Stimulated activated effector memory CD8-positive, alpha-beta T cell treated with anti-CD3 and anti-CD28 coated beads, Interleukin-12 subunit alpha, Interleukin-12 subunit beta, amount 100 ng/mL, for 72 hours (primary cell): ENCODE results near the gene PROX2.

Experiments used
- ATAC-seq: fragments of 150-1000 bp; cut with Tn5 transposase; 2 replicates; pipeline ENCODE4 v1.10.0; 2021
- DNase-seq, 2 donors: peaks; one replicate each; pipeline ENCODE4 v3.0.0; 2021 to 2022; ENCODE audit warnings: low spot score in 2 of 2
- H3K27ac Mint-ChIP-seq: one replicate; pipeline ENCODE4 v1.8.0; 2022; ENCODE audit warnings: mild to moderate bottlenecking, mixed read lengths
- H3K36me3 Mint-ChIP-seq: one replicate; pipeline ENCODE4 v1.8.0; 2022; ENCODE audit warnings: mild to moderate bottlenecking, mixed read lengths
- H3K4me1 Mint-ChIP-seq: one replicate; pipeline ENCODE4 v1.8.0; 2022; ENCODE audit warnings: mixed read lengths
- H3K4me3 Mint-ChIP-seq: one replicate; pipeline ENCODE4 v1.8.0; 2022; ENCODE audit warnings: mild to moderate bottlenecking, mixed read lengths
- H3K9me3 Mint-ChIP-seq: one replicate; pipeline ENCODE4 v1.8.0; 2022; ENCODE audit warnings: mixed read lengths

PROX2 gene

GRCh38 chr14:74848768-74849167 lies 27.2 kb downstream of the PROX2 start:
- DNase-seq, result no peak

GRCh38 chr14:74846968-74847665 lies 28.8 kb downstream of the PROX2 start:
- Mint-ChIP-seq H3K9me3 (no peaks in the 10 kb centered on the region), H3K27ac (no peak overlapping the region), H3K4me3 (no peak overlapping the region), H3K4me1 (no peaks in the 10 kb centered on the region), H3K36me3 (no peaks in the 10 kb centered on the region)
- ATAC-seq (no peak), DNase-seq (no peak)

More at GRCh38 chr14:74848768-74849167, 27.2 kb downstream of the PROX2 start:
- no peak for ATAC-seq
- Mint-ChIP-seq H3K9me3 (no peaks in the 10 kb centered on the region), H3K4me1 (no peaks in the 10 kb centered on the region), H3K4me3 (no peak overlapping the region), H3K27ac (no peak overlapping the region), H3K36me3 (no peaks in the 10 kb centered on the region)

GRCh38 chr14:74846168-74846567 lies 29.8 kb downstream of the PROX2 start:
- ATAC-seq, result no peak
- Mint-ChIP-seq H3K4me3 (no peak overlapping the region), H3K27ac (no peak overlapping the region), H3K36me3 (no peaks in the 10 kb centered on the region), H3K9me3 (no peaks in the 10 kb centered on the region), H3K4me1 (peaks cover 9% of the 10 kb centered on the region)
- DNase-seq, result no peak

GRCh38 chr14:74843653-74844052 lies 32.3 kb downstream of the PROX2 start:
- no peak for DNase-seq
- no peak for ATAC-seq
- peaks cover 29% of the 10 kb centered on the region for H3K4me1 Mint-ChIP-seq
- no peaks in the 10 kb centered on the region for H3K9me3 Mint-ChIP-seq
- H3K36me3 Mint-ChIP-seq, result no peaks in the 10 kb centered on the region
- H3K4me3 Mint-ChIP-seq, result no peak overlapping the region
- H3K27ac Mint-ChIP-seq, result peak overlapping the region; percentile 68

GRCh38 chr14:74841230-74842207 lies 34.4 kb downstream of the PROX2 start:
- ATAC-seq (peak; percentile 85), DNase-seq (no peak)
- Mint-ChIP-seq H3K27ac (peak overlapping the region; percentile 55), H3K9me3 (no peaks in the 10 kb centered on the region), H3K36me3 (peaks cover 4% of the 10 kb centered on the region), H3K4me3 (peak overlapping the region; percentile 30), H3K4me1 (peaks cover 51% of the 10 kb centered on the region)

- peak overlapping the region; percentile 55 for H3K27ac Mint-ChIP-seq
- peaks cover 13% of the 10 kb centered on the region for H3K36me3 Mint-ChIP-seq
- H3K9me3 Mint-ChIP-seq, result no peaks in the 10 kb centered on the region
- peak; percentile 86 for ATAC-seq
- H3K4me1 Mint-ChIP-seq, result peaks cover 55% of the 10 kb centered on the region
- peak overlapping the region; percentile 30 for H3K4me3 Mint-ChIP-seq
- peak in 1 of 2 donors; percentile 55 for DNase-seq
Measured at GRCh38 chr14:74840603-74841030, 35.3 kb downstream of the PROX2 start.

- H3K9me3 Mint-ChIP-seq, result no peaks in the 10 kb centered on the region
- peaks cover 61% of the 10 kb centered on the region for H3K4me1 Mint-ChIP-seq
- no peak for DNase-seq
- H3K27ac Mint-ChIP-seq, result peak overlapping the region; percentile 86
- H3K36me3 Mint-ChIP-seq, result peaks cover 20% of the 10 kb centered on the region
- ATAC-seq, result no peak
- H3K4me3 Mint-ChIP-seq, result peak overlapping the region; percentile 52
Measured at GRCh38 chr14:74838166-74838565, 37.8 kb downstream of the PROX2 start.

GRCh38 chr14:74836251-74836960 lies 39.5 kb downstream of the PROX2 start:
- ATAC-seq, result no peak
- H3K36me3 Mint-ChIP-seq, result peaks cover 26% of the 10 kb centered on the region
- no peak overlapping the region for H3K4me3 Mint-ChIP-seq
- no peak for DNase-seq
- peaks cover 55% of the 10 kb centered on the region for H3K4me1 Mint-ChIP-seq
- H3K27ac Mint-ChIP-seq, result peak overlapping the region; percentile 66
- H3K9me3 Mint-ChIP-seq, result no peaks in the 10 kb centered on the region

- DNase-seq (no peak), ATAC-seq (no peak)
- Mint-ChIP-seq H3K27ac (no peak overlapping the region), H3K36me3 (peaks cover 31% of the 10 kb centered on the region), H3K9me3 (no peaks in the 10 kb centered on the region), H3K4me3 (no peak overlapping the region), H3K4me1 (peaks cover 49% of the 10 kb centered on the region)
Measured at GRCh38 chr14:74835645-74836250, 40.2 kb downstream of the PROX2 start.

- Mint-ChIP-seq H3K4me3 (no peak overlapping the region), H3K36me3 (peaks cover 40% of the 10 kb centered on the region), H3K4me1 (peaks cover 39% of the 10 kb centered on the region), H3K9me3 (no peaks in the 10 kb centered on the region), H3K27ac (peak overlapping the region; percentile 13)
- DNase-seq (no peak), ATAC-seq (no peak)
Measured at GRCh38 chr14:74834692-74835392, 41.1 kb downstream of the PROX2 start.

- no peak for DNase-seq
- Mint-ChIP-seq H3K36me3 (peaks cover 50% of the 10 kb centered on the region), H3K4me3 (no peak overlapping the region), H3K9me3 (no peaks in the 10 kb centered on the region), H3K4me1 (peaks cover 24% of the 10 kb centered on the region), H3K27ac (no peak overlapping the region)
- no peak for ATAC-seq
Measured at GRCh38 chr14:74832849-74833248, 43.1 kb downstream of the PROX2 start.

GRCh38 chr14:74829251-74829650 lies 46.7 kb downstream of the PROX2 start:
- DNase-seq (no peak), ATAC-seq (no peak)
- peak overlapping the region; percentile 77 for H3K27ac Mint-ChIP-seq

GRCh38 chr14:74826574-74826973 lies 49.4 kb downstream of the PROX2 start:
- Mint-ChIP-seq H3K4me3 (no peak overlapping the region), H3K36me3 (peaks cover 41% of the 10 kb centered on the region), H3K4me1 (no peaks in the 10 kb centered on the region), H3K9me3 (no peaks in the 10 kb centered on the region), H3K27ac (no peak overlapping the region)
- ATAC-seq (no peak), DNase-seq (no peak)

More at GRCh38 chr14:74829251-74829650, 46.7 kb downstream of the PROX2 start:
- H3K36me3 Mint-ChIP-seq, result peaks cover 36% of the 10 kb centered on the region
- no peak overlapping the region for H3K4me3 Mint-ChIP-seq
- H3K9me3 Mint-ChIP-seq, result no peaks in the 10 kb centered on the region
- H3K4me1 Mint-ChIP-seq, result no peaks in the 10 kb centered on the region
